HG03175 (cell line): Measurements from ENCODE around the gene ATP2B1.
A peak's percentile ranks its signal among the peaks of the same experiment; 100 is the strongest.

Experiments used
- ATAC-seq: cut with Tn5 transposase; IDR thresholded peaks from one replicate; pipeline ENCODE4 v1.9.1; 2021; ENCODE audit warnings: mild to moderate bottlenecking, moderate library complexity; ENCODE audit not compliant: unreplicated experiment

ATP2B1 gene

DNA sequence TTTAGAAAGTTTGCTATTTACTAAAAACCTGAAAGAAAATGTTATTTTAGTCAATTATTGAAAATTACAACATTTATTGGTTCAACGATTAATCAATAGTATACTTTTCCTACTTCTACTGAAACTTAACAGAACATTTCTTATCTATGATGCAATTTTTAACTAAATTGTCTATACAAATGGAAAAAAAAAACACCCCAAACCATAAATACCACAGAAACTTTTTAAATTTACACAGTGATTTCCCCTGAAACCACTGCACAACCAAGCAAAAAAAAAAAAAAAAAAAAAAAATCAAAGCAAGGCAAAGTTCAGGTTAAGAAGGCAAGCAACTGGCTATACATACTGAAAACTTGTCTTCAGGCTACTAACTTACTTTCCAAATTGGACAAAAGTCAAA lies 110.9 kb downstream of the ATP2B1 start:
- peak; percentile 55 for ATAC-seq

GRCh38 chr12:89597210-89597609 lies 111.4 kb downstream of the ATP2B1 start:
- ATAC-seq = no peak

DNA sequence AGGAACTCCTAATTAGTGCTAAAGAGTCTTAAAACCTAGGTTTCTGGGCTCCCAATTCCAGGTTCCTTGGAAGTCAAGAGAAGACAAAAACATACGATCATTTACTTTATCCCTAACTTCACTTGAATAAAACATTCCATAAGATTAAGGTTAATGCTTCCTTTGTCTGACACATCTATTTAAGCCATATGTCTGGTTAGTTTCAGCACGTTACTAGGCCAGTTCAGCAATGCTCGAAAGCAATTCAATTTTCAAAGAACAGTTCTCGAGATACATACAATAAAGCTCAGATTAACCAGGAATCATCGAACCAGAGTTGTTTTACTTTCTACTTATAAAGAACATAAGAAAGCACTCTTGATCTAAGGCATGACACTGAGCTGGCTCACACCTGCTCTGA lies 114.8 kb downstream of the ATP2B1 start:
- no peak for ATAC-seq

DNA sequence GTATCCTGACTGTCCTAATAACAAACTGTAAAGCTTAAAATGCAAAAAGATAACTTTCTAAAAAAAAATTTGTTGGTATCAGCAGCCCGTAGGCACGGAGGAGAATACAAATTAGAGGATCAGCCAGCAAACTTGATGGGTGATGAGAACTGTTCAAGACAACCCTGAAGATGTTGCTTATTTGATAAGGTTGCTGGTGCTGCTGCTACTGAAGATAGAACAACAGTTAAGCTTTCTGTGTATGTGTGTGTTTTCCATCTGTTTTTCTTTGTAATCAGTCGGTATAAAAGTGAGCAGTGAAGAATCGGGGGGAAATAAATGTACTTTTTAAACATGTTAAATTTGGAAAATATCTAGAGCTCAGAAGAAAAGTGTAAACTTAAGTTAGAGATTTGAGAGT lies 115.4 kb downstream of the ATP2B1 start:
- no peak for ATAC-seq

DNA sequence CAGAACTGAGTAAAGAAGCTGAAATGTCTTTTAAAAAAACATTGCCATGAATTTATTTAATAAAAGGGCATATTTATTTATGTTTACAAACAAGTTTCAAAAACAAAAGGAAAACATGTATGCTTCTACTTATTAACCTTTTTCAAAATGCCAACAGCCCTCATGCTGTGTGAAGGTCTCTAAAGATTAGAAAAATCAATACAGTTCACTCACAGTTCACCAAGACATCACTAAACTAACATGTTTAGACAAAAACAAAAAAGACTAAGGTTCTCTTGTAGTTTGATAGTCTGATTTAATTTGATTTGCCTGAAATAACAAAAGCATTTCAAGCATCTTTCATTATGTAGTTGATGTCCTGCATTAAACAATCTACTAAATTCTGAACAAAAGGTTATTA lies 118.9 kb downstream of the ATP2B1 start:
- ATAC-seq = no peak

GRCh38 chr12:89578499-89578898 lies 130.1 kb downstream of the ATP2B1 start:
- ATAC-seq = no peak

GRCh38 chr12:89576572-89577220 lies 131.9 kb downstream of the ATP2B1 start:
- no peak for ATAC-seq

- ATAC-seq = no peak
These were observed 133.3 kb downstream of the ATP2B1 start for GRCh38 chr12:89575374-89575773.

GRCh38 chr12:89574736-89575208 lies 133.9 kb downstream of the ATP2B1 start:
- ATAC-seq = no peak

DNA sequence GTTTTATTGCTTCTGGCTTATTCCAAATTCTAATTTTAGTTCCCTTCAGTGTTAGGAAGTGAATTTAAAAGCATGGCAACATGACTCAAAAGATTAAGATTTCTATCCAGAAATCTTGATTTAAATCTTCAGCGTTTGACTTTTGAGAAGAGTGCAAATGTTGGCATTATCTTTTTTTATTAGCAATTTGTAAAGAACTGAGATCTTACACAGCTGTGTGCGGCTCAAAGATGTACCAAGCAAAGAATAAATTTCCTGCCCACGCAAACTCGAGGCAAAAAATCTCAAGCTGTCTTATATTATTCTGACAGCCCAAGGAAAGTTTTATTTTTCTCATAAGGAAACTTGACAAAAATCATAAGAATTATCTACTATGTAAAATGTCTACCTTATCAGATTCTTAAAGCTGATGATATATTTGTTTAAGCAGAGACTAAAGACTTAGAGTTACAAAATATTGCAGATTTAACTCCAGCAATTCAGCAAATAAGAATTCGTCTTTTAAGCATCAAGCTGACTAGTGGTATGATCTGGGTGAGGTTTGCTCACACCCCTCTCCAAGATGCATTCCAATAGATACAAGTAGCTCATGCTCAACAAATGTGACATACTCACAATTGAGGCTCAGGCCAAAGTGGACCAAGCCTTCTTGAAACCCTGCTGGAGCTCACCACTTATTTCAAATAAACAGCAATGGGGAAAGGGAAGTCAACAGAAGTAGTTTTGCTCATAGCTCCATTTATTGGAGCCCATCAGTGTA lies 135.4 kb downstream of the ATP2B1 start:
- no peak for ATAC-seq

DNA sequence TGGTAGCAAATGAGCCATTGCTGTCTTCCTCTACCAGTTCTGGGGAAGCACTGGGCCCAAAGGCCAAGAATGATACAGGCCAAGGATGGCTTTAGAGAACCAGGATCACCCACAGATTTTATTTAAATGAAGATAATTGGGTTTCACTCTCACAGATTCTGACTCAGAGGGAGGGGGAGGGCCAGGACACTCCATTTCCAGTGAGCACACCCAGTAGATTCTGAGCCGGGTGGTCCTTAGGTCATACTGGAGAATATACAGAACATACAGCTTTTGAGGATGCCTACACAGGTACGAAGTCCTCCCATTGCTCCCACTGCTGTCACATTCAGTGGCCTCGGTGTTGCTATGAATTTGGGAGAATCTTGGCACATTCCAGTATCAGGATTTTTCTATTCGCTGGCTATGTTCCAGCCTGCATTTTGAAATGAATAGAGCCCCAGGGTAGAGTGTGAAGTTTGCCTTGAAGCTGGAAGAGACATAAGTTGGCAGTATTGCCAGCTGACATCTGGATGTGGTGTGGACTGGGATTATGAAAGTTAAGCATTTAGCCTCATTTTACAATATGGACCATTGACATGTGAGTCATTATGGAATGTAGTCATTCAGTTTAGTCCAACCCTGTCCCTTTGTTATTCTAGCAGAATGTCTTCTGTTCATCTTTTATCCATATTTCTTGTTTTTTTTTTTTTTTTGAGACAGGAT lies 137.0 kb downstream of the ATP2B1 start:
- no peak for ATAC-seq

DNA sequence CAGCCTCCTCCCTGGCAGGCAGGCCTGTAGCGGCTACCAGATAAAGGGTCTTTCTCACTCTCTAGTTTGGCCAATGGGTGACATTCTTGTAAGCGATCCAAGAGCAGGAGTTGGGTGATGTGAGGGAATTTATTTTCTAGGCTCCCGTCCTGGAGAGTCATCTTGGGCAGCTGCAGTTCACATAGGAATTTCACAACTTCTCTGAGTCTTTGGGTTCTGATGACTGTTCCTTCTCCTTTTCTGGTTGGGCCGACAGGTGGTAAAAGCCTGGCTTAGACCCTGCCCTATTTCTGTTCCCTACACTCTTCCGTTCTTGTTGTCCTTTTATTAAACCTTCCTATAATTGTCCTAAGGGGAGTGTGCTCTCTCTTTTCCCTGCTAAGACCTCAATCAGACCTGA lies 140.2 kb downstream of the ATP2B1 start:
- ATAC-seq = no peak

DNA sequence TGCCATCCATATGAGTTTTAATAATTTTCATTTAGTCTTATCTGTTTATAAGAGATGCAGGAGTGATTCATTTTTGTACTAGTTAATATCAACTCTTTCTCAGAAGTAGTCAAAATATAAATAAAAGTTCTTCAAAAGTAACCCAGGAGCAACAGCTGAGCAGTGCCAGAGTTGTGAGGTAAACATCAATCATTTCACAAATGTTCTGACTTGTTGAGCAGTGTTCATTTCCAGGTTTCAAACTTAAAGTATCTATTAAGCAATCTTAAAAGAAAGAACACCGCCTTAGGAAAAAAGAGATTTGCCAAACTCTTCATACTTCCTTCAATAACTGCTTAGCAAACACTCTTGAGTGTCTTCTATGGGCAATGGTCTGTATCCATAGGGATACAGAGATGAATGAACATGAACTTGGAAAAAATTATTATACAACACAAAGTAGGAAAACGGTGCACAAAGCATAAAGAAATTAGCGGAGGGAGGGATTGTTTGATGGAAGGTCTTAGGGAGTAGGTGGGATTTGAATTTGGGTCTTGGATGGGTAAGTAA lies 140.9 kb downstream of the ATP2B1 start:
- ATAC-seq = no peak

GRCh38 chr12:89566615-89567014 lies 142.0 kb downstream of the ATP2B1 start:
- ATAC-seq = no peak

GRCh38 chr12:89565002-89565401 lies 143.6 kb downstream of the ATP2B1 start:
- no peak for ATAC-seq

DNA sequence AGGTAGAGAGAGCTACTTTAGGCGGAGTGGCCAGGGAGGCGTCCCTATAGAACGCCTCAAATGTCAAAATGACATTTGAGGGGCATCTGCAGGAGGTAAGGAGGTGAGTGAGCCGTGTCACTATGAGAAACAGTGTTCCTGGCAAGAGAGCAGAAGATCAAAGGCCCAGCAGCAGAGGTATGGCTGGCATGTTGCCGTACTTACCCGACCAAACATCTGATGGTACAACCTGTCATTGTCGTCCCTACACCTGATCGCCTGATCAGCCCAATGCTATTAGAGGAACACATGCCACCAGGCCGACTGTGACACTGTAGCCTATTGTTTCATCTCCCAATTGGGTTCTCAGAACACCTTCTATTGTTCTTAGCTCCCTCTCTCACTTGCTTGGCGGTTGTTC lies 148.9 kb downstream of the ATP2B1 start:
- no peak for ATAC-seq

DNA sequence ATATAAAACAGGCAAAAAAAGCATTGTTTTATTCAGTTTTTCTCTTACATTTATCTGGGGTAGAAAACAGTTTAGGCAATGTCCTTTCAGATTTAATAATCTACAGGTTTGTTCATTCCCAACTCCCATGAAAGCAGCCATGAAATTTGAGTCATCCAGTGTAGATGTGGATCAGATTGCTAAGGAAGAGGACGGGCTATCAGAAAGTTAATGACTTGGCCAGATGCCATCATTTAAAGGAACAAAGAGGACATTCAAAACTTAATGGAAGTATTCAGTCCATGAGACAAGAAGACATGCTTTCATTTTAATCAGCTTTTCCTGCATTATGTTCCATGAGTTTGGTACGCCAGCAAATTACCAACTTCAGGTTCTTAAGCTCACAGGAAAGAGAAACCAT lies 151.7 kb downstream of the ATP2B1 start:
- ATAC-seq = no peak

DNA sequence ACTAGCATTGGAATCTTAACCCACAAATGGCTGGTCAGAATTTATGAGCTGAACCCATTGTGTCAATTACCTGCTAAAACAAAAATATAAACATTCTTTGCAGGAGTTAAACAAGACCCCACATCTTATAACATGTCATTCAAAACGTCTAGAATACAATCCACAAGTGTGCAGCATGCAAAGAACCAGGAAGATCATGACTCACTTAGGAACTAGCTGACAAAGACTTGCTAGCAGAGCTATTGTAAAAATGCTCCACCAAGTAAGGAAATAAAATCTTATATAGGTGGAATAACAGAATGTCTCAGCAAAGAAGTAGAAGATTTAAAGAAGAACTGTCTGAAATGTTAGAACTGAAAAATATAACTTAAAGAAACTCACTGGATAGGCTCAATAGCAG lies 156.3 kb downstream of the ATP2B1 start:
- no peak for ATAC-seq

GRCh38 chr12:89551747-89552146 lies 156.9 kb downstream of the ATP2B1 start:
- ATAC-seq = no peak

- ATAC-seq = no peak
These were observed 161.5 kb downstream of the ATP2B1 start for GRCh38 chr12:89547101-89547500.

- ATAC-seq = no peak
These were observed 162.5 kb downstream of the ATP2B1 start for GRCh38 chr12:89546151-89546550.
